ENCODE data around the gene CDS2.
A peak's percentile ranks its signal among the peaks of the same experiment; 100 is the strongest.

The CDS2 gene

GRCh38 chr20:5153612-5154542, 27.1 kb downstream of the CDS2 start:
- no peak for DNase-seq (ENCODE audit: low read depth, low spot score)

DNA sequence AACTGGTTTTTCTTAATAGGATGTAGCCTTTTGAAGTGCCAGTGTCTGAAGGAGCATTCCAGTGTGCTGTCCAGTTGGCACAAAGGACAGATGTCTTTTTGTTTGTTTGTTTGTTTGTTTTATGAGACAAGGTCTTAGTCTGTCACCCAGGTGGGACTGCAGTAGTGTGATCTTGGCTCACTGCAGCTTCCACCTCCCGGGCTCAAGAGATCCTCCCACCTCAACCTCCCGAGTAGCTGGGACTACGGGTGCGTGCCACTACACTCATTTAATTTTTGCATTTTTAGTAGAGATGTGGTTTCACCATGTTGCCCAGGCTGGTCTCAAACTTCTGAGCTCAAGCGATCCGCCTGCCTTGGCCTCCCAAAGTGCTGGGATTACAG, 27.7 kb downstream of the CDS2 start:
- no peak for DNase-seq (ENCODE audit: low read depth, low spot score)

DNA sequence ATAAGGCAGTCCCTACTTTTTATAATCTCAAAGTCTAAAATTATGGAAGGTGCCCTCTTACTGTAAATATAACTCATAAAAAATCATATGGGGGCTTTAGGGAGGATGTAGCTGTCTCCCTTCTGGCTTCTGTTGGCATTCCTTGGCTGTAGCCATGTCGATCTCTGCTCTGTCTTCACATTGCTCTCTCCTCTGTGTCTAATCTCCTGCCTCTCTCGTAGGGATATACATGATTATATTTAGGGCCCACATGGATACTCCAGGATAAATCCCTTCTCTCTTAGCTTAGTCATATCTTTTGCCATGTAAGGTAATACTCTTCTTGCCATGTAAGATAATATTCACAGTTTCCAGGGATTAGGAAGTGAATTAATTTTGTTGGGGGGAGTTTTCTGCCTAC, 28.6 kb downstream of the CDS2 start:
- DNase-seq (ENCODE audit: low read depth, low spot score) = no peak

DNA sequence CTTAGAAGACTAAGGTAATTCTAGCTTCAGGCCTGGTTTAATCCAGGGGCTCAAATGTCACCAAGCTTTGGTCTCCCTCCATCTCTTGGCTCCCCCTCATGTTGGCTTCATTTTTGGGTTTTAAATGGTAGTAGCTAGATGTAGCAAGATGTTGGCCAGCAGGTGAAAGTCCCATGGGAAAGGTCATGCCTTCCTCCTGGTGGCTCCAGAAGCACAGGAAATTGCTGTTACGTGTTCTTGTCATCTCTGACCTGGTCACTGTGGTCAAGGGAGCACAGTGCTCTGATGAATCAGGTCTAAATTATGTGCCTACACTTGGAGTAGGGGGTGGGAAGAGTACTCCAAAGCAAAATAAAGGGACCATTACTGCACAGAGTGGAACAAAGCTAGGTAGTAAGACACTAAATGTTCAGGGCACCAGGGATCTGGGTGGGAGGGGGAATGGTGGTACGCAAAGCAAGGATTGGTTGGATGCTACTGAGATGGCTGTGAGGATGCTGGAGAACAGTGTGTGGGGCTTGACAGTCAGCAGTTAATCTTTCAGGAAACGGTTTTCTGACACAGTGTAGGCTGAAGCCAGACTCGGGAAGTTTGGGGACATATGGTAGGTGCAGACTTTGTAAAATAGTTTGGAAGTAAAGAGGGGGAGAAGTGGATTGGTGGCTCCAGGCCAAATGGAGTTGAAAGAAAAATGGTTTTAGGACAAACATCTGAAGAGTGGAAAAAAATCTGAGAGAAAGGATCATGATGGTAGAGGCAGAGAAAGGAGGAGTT, 30.1 kb downstream of the CDS2 start:
- no peak for DNase-seq (ENCODE audit: low read depth, low spot score)

GRCh38 chr20:5159928-5160327, 33.1 kb downstream of the CDS2 start:
- DNase-seq (ENCODE audit: low read depth, low spot score) = no peak

DNA sequence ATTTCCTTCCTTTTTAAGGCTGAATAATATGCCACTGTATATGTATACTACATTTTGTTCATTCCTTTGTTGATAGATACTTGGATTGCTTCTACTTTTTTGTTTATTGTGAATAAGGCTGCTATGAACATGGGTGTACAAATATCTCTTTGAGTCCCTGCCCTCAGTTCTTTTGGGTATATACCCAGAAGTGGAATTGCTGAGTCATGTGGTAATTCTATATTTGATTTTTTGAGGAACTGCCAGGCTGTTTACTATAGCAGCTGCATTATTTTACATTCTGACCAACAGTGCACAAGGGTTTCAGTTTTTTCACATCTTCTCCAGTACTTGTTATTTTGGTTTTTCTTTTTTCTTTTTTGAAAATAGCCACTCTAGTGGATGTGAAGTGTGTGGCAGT, 34.1 kb downstream of the CDS2 start:
- no peak for DNase-seq (ENCODE audit: low read depth, low spot score)

DNA sequence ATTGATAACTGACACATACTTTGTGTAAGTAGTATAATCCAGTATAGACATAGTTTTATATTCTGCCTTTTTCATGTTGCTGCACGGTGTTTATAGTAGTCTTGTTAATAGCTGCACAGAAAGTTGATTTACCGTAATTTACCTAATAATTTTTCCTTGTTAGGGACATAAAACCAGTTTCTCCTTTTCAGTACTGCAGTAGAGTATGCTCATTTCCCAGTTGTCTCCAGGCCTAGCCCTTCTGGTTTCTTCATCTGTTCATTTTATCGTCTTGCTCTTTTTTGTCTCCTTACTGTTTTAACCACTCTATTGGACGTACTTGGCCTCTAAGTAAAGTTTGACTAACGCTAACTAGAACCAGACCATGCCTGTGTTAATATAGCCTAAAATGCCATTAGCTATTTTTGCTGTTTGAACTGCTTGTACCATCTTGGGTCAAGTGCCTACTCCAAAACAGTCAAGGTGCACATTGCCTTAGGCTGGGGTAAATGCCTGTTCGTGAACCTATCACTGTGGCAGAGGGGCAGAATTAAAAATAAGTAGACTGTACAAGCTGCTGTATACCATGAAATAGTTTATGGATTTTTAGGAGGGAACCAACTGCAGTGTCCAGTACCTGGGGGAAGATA, 34.8 kb downstream of the CDS2 start:
- no peak for DNase-seq (ENCODE audit: low read depth, low spot score)

GRCh38 chr20:5164645-5165625, 38.1 kb downstream of the CDS2 start:
- DNase-seq (ENCODE audit: low read depth, low spot score) = no peak

- DNase-seq (ENCODE audit: low read depth, low spot score) = peak; percentile 51
Measured at GRCh38 chr20:5168651-5169396, 42.0 kb downstream of the CDS2 start.

- DNase-seq (ENCODE audit: low read depth, low spot score) = no peak
Measured at GRCh38 chr20:5170341-5170740, 43.5 kb downstream of the CDS2 start.

DNA sequence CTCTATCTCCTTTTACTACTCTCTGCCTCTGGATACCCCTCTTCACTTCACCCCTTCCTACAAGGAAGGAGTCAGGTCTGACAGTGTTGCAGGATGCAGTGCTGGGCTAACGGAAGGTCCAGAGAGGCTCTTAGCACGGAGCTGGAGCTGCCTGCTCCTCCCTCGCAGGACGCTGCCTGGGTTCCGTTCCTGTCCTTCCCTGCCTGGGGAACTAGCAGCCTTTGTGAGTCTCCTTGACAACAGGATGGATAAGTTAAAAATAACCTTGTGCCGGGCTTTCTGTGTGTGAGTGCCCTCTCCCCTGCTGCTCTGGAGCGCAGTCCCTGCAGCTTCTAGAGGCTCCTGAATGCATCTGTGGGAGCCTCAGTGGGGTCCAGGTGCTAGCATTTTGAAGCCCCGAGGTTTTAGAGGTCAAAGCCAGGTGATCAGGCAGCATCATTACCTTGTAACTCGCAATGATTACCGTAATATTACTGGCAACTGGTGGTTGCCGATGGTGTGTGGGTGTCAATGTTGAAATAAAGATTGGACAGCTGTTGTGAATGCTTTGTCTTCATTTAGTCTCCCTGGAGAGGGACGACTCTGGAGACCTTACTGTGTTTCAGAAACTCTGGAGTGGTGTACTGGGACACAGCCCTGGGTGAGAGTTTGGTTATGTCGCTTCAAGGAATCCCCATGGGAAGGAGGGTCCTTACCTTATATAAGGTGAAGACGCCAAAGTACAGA, 44.4 kb downstream of the CDS2 start:
- peak; percentile 13 for DNase-seq (ENCODE audit: low read depth, low spot score)

DNA sequence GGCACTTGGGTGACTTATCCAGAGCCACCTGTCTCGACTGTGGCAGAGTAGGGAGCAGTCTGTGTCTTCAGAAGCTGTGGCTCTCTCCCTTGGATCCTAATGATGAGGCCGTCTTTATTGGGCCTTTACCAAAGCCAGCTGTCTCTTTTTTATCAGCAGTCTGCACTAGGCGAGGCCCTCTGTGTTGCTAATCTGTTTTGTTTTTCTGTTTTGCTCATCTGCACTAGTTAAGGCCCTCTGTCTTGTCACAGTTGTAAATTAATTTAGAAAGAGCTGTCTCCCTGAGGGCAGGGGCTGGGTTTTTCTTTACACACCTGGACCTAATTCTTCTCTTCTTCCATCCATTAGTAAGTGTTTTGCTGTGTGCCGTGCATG, 45.0 kb downstream of the CDS2 start:
- DNase-seq (ENCODE audit: low read depth, low spot score) = no peak

DNA sequence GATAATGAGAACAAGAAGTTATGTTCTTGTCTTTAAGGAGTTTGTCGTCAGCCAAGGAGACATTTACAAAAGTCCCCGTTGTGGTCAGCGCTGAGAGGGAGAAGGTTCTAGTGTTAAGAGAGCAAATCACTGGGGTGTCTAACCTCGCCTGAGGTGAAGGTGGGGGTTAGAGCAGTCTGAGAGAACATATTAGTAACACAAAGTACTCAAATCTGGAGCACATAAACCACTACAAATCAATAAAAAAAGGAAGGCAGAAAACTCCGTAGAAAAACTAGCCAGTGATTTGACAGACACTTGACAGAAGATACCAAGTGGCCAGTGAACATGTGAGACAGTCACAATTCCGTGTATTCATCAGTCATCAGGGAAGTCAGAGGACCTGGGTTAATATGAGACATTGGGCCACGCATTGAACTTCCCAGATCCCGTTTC, 45.4 kb downstream of the CDS2 start:
- DNase-seq (ENCODE audit: low read depth, low spot score) = no peak

- no peak for DNase-seq (ENCODE audit: low read depth, low spot score)
Measured at GRCh38 chr20:5172903-5173463, 46.2 kb downstream of the CDS2 start.

DNA sequence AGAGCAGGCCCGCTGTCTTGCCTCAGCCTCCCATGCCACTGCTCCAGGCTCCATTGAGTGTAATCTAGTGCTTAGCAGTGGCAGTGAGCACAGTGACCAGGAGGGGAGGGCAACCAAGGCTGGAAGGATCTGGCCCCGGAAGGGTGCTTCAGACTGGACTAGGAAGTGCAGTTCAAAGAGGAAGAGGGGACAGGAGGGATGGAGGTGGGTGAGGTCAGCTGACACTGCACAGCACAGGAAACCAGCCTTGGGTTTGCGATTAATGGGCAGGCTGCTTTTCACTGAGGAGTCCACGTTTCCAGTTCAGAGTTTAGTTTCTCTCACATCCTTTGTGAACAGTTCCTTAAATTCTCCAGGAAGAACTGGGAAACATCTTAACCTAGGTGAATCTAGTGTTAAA, 46.9 kb downstream of the CDS2 start:
- no peak for DNase-seq (ENCODE audit: low read depth, low spot score)

GRCh38 chr20:5177071-5177470, 50.3 kb downstream of the CDS2 start:
- DNase-seq (ENCODE audit: low read depth, low spot score) = no peak

- DNase-seq (ENCODE audit: low read depth, low spot score) = no peak
Measured at GRCh38 chr20:5178046-5178445, 51.2 kb downstream of the CDS2 start.

GRCh38 chr20:5180421-5180820, 53.6 kb downstream of the CDS2 start:
- no peak for DNase-seq (ENCODE audit: low read depth, low spot score)

DNA sequence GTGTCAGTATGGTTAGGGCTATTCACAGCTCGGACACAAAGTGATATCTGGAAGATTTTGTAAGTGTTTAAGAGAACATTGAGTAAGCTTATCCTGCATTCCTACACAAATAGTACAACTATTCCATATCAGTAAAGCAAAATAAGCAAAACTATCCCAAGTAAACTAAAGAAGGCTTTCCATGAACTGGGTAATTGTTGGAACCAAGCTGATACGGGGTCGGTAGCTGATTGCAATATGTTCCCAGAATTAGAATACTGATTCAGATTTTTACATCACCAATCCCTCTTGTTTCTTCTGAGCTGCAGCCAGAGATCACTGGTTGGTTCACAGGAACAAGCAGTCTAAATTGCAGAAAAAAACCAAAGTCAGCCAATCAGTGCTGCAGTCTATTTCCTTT, 54.1 kb downstream of the CDS2 start:
- DNase-seq (ENCODE audit: low read depth, low spot score) = no peak

- no peak for DNase-seq (ENCODE audit: low read depth, low spot score)
Measured at GRCh38 chr20:5181492-5181891, 54.7 kb downstream of the CDS2 start.
